ENCODE measurements around the gene SH3RF3.

Gene SH3RF3

DNA sequence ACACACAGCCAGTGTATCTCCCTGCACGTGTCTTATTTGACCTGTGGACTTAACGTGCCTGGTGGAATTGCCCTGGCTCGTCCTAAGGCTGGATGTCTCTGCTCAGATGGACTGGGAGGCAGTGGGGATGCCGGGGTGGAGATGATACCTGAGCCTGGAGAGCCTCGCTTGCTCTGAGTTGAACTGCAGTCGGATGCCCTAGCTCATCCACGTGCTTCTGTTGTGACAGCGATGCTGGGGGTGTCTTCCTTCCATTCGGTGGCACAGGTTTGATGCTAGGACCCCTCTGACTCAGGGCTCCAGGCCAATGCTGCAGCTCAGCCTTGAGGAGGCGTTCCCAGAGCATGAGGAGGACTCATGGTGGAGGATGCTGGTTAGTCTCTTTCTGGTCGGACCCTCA is 117.6 kb downstream of the SH3RF3 start:
- no peak for DNase-seq

DNA sequence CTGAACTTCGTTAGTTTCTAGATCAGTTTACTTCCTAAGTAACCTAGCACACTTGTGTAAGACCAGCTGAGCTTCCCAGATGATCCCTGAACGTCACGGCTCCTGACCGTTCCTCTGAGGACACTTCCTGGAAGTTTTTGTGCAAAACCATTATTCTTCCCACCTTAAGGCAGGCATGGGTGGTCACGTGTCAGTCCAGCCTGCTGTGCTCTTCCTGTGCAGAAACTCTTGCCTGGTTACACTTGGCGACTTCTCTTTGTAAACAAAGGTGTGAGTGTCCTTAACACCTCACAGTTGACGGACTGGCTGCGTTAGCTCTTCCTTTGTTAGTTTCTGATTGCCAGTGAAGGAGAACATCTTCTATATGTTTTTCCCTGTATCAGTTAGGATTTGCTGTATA is 118.3 kb downstream of the SH3RF3 start:
- no peak for DNase-seq

DNA sequence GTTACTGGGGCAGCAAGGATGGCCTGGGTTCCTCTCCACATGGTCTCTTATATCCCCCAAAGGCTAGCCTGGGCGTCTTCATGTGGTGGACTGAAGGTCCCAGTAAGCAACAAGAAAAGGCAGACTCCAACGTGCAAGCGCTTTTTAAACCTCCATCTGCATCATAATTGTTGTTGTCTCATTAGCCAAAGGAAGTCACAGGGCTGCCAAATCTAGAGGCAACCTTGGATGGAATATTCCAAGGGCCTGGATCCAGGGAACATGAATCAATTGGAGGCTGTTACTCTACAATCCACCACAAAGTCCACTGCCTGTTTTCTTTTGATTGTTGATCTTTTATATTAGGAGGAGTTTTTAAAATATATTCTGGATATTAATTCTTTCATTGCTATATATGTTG is 118.8 kb downstream of the SH3RF3 start:
- DNase-seq, result no peak

DNA sequence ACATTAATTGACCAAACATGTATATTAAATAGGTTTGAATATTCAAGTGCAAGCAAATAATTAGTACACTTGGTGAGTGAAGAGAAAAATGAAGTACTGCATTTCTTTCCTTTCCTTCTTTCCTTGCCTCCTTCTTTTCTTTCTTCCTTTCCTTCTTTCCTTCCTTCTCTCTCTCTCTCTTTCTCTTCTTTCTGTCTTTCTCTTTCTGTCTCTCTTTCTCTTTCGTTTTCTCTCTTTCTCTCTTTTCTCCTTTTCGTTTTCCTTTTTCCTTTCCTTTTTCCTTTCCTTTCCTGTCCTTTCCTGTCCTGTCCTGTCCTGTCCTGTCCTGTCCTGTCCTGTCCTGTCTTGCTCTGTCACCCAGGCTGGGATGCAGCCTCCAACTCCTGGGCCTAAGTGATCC is 119.6 kb downstream of the SH3RF3 start:
- no peak for DNase-seq

DNA sequence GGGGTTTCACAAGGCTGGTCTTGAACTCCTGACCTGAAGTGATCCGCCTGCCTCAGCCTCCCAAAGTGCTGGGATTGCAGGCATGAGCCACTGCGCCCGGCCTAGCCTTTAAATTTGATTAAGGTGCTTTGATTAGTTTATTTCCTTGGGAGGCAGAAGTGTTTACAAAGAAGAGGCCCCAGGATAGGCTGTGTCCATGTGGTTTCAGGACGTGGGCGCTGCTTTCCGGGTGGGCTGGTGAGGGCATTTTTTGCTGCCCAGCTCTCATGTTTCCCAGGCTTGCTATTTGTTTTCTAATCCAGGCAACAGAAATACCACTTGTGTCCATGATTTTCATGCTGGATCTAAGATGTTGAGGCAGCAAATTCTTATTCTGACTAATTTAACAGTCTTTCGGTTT is 124.2 kb downstream of the SH3RF3 start:
- DNase-seq, result no peak

DNA sequence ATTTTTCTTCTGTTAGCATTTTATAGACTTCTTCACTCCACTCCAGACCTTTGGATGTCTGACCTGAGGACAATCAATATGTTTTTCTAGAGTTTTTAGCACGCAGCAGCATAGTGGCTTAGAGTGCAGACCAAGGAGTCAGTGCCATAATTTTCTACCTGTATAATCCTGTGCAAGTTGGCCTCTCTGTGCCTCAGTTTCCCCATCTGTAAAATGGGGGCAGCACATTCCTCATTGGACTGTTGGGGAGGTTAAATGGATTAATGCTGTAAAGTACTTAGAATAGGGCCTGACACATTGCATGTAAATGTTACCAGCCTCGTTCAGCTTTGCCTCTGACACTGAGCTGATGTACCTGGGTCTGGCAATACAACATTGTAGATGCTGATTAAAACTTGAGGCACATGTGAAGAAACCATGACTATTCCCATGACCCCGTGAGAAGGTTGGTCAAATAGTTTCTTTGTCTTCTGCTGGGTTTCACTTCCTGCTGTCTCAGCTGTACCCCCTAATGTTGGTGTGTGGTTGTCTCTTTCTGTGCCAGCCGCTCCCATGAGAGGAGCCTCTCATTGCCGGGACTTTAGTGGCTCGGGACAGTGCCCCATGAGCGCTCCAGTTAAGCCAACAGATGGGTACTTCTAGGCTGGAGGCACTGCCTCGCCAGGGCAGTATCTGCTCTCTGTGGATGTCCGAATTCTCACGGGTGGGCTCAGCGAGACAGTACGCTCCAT is 125.3 kb downstream of the SH3RF3 start:
- DNase-seq, result no peak

DNA sequence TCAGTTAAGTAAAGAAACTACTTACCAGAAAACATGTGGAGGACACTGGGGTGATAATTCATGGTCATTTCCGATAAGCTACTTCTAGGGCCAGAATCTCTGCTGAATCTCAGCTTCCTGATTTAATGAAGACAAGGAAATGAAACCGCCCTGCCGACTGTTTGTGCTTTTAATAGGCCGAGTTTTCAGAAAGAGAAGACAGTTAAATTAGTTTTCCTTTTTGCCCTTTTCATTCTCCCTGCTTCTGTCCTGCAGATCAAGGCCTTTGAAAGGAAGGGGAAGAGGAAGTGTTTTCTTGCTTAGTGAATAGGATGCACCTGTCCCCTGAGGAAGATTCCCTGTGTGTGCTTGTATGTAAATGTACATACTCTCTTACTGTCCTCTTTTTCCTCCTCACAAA is 126.6 kb downstream of the SH3RF3 start:
- DNase-seq, result no peak

DNA sequence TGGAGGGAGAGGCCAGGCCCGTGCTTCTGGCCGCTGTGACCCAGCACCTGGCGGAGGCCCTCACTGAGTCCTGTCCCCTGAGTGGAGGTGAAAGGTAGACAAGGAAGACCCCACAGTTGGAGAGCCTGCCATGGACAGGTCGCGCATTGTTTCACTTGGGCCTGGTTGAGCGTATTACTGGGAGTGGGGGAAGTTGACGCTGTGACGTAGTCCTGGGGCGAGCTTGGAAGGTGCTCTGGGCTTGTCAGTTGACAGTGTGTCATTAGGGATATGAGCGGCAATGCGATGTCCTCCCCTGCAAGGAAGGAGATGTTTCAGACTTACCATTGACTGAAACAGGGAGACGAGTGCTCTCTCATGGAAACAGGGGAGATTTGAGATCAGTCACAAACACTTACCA is 127.1 kb downstream of the SH3RF3 start:
- no peak for DNase-seq

DNA sequence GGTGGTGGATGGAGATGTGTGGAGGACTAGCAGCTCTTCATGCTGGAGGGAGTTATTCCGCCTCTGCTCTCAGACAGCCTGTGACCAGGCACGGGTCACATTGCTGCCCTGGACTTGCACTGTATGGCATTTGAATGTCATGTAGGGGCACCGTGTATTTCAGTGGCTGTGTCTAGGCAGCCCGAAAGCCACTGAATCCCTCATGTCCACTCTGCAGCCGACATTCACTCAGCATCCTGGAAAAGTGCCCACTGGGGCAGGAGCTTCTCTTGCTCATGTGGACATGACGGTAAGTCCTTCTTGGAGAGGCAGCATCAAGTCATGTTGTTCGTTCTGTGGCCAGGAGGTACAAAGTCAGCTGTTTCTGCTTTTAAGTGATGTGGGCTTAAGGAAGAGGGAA is 127.9 kb downstream of the SH3RF3 start:
- DNase-seq, result no peak

DNA sequence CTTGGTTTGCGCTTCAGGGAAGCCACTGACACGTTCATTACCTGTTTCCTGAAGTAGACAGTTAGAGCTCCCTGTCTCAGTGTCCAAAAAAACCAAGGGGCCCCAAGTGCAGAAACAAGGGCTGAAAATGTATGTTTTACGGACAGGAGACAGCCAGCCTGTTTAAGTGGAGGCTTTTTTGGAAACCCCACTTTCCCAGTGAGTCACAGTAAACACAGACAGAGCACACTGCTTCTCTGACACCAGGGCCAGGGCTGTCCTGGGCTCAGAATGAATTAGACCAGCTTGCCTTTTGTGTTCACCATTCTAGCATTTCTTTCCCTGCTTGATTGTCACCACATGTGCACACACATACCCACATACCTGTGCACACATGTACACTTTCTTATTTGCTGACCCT is 128.6 kb downstream of the SH3RF3 start:
- no peak for DNase-seq

DNA sequence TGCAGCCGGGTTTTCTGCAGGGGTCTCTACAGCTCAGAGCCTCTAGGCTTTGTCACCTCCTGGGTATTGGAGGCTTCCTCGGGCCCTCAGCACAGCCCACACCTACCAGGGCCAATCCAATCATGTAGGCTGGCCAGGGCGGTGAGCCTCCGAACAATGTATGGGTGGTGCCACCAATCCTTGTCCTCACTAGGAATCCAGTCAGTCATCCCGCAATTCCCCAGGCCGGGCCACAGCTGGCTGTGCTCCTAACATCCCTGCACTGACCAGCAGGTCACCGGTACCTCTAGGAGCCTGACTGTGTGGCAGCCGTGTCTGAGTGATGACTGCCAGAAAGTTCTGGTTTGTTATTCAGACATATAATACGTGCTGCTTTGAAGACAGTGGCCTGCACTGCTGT is 129.4 kb downstream of the SH3RF3 start:
- no peak for DNase-seq

DNA sequence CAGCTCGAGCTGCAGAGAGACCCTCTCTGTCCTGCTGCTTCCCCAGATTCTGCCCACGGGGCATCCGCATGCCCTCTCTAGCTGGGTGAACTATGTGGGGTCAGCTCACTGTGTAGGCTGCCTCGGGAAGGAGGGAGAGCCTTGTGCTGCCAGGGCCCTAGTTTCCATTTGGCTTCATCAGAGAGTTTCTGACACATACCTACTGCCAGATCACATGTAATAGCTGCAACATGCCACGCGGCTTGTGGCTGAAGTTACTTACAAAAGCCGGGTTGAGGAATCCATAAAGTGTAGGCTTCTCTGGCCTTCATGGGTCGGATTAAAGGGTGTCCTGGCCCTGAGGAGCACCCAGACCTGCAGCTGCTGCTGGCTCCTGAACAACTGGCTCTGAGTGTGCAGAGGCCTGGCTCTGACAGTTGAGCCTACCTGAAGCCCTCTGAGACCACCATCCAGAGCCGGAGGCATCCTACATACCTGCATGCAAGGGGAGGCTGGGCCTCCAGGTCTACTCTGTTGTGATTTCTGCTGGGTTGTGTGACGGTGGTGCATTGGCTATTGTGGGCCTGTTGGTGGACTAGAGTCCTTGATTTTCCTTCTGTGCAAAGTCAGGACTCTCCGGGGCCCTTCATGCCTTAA is 130.0 kb downstream of the SH3RF3 start:
- DNase-seq, result no peak

DNA sequence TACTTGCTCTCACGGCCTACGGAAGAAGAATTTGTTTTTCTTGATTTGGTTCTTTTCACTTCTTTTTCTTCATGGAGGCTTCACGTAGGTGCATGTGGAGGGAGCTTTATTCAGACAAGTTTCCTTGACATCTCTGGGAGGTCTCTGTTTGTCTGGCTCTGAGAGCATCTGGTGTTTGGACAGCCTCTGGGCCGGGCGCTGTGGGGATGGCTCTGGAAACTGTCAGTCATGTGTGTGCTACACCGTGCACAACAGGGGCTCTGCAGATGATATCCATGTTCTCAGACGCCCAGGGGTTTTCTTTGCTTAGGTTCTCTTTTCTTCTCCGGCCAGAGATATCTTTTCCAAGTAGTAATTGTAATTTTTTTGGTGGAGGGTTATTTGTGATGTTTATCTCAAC is 130.7 kb downstream of the SH3RF3 start:
- DNase-seq, result no peak

DNA sequence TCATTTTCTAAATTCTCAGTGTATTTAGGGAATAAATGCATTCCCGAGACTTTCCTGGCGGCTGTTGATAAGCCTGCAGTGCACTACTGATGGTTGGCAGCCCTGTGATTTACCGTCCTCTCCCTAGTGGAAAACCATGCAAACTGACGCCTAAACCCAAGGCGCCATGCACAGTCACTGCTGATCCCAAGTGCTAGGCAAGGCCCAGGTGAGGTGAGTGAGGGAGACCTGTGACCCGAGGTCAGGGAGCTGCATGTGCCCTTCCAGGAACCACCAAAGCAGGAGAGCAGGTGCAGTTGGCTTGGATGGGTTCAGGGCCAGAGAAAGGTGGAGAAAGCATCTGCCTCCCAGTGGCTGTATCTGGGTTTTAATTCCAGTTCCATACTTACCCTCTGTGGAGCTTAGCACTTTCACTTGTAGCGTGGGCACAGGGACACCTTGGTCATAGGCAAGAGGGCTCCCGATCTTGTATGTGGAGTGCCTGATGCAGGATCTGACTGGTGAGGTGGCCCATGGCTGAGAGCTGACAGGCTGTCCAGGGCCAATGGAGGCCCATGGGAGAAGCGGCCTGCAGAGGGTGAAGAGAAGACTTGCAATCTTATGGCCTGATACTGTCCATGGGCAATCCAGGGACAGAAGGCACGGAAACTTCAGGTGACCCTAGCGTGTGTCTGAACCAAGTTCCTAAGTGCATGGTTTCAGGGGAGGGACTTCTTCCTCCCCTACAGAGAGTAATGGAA is 131.3 kb downstream of the SH3RF3 start:
- no peak for DNase-seq

DNA sequence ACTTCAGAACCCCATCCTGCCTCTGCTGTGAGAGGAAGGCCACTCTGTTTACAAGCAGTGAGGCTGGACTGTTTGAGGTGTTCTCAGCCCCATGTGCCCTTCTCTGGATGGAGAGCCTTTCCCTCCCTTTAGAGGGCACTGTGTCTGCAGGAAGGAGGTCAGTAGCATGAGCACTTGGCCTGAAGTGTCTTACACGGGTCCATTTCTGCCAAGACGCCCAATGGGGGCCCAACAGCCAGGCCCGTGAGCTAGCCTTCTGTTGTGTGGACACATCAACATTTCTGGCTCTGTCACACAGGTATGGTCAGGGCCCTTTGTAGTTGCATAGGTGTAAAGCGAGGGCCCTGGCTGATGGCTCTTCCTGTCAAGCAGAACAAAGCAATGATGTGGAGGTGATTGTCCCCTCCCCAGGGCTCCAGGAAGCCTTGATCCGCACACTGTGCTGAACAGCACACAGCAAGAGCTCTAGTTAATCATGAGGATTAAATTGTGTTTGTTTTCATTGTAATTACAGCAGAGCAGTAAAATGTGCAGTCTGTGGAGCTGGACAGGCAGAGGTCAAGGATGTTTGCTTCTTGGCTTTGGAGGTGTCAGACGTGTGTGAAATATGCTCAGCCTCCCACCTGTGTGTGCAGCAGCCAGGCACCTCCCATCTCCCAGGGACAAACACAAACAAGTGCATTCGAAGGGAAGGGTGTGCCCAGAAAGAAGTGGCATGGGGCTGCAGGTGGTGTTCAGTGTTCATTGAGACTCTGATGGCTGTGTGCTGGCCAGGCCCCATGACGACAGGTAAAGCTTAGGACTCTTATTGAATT is 132.1 kb downstream of the SH3RF3 start:
- no peak for DNase-seq

DNA sequence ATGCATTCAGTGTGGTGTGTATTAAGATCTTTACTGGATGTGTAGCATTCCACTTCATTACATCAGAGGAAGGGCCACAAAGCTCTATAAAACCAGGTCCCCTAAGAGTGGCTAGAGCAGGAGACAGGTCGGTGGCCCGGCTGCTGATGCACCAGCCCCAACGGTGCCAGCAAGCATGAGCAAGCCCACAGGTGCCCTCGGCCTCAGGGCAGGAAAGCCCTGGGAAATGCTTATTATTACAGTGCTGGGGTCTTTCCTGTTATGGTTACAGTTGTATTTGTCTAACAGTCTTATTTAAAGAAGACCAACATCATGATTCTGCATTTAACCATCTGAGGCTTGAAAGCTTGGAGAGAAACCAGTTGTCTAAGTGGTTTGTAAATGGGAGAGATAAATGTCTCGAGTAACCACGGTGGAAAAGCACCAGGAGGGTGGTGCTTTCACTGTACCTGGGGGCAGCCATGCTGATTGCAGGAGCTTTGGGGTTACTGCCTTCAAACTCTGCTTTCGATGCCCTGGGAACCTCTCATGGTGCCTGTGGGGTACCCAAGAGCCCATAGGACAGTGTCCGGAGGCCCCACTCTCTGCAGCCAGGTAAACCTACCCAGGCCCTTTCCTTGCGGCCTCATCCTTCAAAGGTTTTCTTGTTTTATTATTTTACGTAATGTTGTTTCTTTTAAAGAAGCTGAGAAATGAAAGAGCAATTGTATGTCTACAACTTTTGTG is 133.1 kb downstream of the SH3RF3 start:
- no peak for DNase-seq

DNA sequence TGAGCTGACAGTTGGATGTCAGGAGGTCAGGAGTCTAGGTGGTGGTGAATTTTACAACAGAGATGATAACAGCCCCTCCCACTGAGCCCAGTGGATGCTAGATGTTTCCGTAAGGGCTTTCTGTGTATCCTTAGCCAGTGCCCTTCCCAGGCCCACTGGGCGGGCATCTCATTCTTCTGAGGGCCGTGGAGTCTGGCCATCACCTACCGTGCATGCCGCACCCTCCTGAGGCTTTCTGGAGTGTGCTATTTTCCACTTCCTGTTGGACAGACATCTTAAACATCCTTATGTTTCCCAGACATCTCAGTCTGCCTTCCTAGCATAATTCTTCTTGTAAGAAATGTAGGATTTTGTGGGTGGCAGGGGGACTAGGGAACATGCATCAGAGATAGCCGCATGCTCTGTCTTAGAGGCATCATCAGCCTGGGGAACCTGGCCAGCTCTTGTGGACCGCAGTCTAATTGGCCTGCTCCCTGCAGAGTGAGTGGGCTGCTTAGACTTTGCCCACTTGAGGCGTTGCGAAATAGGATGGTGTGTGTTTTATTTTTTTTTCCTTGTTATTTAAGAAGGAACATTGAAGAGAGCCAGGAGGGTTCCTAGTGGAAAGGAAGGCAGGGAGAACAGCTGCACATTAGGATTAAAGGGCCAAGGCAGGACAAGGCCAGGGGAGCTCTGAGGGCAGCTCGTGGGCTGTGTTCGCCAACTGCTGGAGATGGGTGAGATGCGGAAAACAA is 135.8 kb downstream of the SH3RF3 start:
- no peak for DNase-seq

DNA sequence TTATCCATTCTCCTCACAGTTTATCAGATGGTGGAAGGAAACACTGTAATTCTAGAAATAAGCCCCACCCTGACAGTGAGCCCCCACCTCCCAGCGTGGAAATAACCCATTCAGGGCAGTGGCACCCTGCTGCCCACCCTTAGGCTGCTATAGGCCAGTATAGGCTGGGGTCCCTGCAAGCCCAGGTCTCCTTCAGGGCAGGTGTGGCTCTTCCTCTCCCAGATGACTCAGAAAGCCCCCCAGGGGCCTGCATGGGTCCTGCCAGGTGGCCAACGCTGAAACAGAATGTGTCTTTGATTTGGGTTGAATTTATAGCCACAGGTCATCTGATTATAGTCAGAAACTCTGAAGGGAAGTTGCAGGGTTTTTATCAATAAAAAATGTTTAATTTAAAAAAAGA is 136.4 kb downstream of the SH3RF3 start:
- DNase-seq, result no peak

DNA sequence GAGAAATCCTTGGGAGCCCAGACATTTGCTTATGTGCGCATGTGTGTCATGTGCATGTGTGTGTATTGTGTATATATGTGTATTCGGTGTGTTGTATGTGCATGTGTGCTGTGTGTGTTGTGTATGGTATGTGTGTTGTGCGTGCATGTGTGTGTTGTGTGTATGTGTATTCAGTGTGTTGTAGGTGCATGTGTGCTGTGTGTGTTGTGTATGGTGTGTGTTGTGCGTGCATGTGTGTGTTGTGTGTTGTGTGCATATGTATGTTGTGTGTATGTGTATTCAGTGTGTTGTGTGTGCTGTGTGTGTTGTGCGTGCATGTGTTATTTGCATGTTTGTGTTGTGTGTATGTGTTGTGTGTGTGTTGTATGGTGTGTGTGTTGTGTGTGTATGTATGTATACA is 136.9 kb downstream of the SH3RF3 start:
- DNase-seq, result no peak

DNA sequence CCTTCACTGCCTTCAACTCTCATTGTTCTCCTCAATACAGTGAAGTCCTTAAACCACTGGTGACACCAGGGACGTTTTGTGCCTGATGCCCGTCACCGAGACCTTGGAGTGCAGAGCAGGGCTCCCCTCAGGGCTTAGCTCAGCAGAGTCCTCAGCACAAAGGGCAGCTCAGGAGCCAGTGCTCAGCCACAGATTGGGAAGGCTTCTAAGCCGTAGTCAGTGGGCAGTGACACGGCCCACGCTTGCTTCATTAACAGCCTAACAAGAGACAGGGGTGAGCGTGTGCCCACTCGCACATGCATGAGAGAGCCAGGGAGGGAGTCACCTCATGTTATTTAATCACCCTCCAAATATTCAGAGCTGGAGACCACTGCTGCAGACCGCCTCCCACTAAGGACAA is 137.5 kb downstream of the SH3RF3 start:
- no peak for DNase-seq

DNA sequence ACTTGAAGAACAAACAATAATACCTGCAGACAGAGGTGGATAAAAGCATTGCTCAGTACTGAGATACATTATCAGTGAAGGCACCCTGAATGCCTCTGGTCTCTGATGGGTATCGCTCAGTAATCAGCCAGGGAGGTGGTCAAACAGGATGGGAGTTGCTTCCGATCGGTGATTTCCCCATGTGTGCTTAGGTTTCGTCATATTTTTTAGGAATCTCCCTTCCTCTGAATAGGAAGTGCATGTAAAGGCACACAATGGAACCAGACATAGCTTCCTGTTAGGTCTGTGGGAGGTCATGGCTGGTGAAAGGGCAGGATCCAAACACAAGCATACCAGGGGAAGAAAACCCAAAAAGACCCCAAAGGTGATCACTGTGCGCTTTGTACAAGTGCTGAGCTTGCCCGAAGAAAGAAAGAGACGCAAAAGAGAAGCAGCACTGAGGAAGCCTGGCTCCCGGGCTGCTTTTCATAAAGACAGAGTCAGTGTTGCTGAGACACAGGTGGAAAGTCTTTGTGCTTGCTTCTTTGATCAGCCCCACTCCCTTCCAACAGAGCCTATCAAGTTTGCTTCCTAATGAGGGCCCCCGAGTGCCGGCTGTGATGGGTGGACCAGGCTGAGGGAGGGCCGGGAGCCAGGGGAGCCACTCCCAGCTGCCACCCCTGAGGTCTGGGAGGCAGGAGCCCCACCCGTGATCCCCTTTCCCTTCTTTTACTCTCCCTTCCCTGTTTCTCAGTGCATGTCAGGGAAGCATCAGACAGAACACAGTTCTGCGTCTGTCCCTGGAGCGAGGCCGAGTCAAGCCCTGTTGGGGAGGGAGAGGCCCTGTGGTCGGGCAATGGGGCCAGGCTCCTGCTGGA is 138.2 kb downstream of the SH3RF3 start:
- no peak for DNase-seq

Measured in activated CD4-positive, alpha-beta T cell treated with anti-CD3 and anti-CD28 coated beads for 4 hours (primary cell).